GM12878 (cell line): ENCODE results near the gene KRTAP2-1. TPM values are rescaled to one million over a fixed set of nuclear protein-coding genes. Genes with fewer than 3 reads are reported as not detected.

Experiments used
- ATAC-seq: fragments of 200-7000 bp; cut with Tn5 transposase; 3 replicates; pipeline ENCODE4 v1.9.1; 2020; ENCODE audit warnings: mild to moderate bottlenecking, moderate library complexity
- BruUV-seq: library from RNA; stranded (reverse); fragments of 400-500 nt; replicated peaks from 2 replicates; lab custom pipeline; 2021; lab: Mats Ljungman, UMichigan
- CTCF ChIA-PET: fragments of 300-600 bp; sonication (Branson Sonifier 250); formaldehyde crosslinking; extraction: SDS; loops from one replicate; lab custom pipeline; 2021; ENCODE audit warnings: inconsistent platforms; lab: Yijun Ruan, JAX
- POLR2A ChIA-PET: fragments of 350-600 bp; formaldehyde crosslinking; extraction: SDS; loops from one replicate; lab custom pipeline; 2021; ENCODE audit warnings: inconsistent platforms; lab: Charles Lee
- RAD21 ChIA-PET: fragments of 300-600 bp; sonication (Branson Sonifier 250); formaldehyde crosslinking; loops from one replicate; lab custom pipeline; 2023; ENCODE audit warnings: antibody characterized with exemption; ENCODE audit not compliant: unreplicated experiment; lab: Charles Lee
- SMC1A ChIA-PET: fragments of 300-600 bp; sonication (Branson Sonifier 250); formaldehyde crosslinking; loops from one replicate; lab custom pipeline; 2023; ENCODE audit not compliant: unreplicated experiment, uncharacterized antibody; lab: Charles Lee
- DNase-seq: peaks from one replicate; pipeline ENCODE4 v3.0.0-alpha.2; 2011; ENCODE audit warnings: low read depth, low spot score
- FAIRE-seq: peaks from 3 replicates; lab custom pipeline; 2011; peaks lifted over from hg19 to GRCh38; lab: Jason Lieb, UNC
- H2AFZ ChIP-seq: 2 replicates; pipeline ENCODE4 v1.6.0; 2011; ENCODE audit warnings: low read depth, low read length, control low read depth; ENCODE audit not compliant: control insufficient read depth
- H3K27ac ChIP-seq: 2 replicates; pipeline ENCODE4 v1.5.1; 2011; ENCODE audit warnings: control low read depth; ENCODE audit not compliant: control insufficient read depth, insufficient read depth
- H3K27me3 ChIP-seq, 2 experiments: replicated peaks in 1 of 2; 2 replicates each; pipeline versions ENCODE4 v1.6.0 to v1.6.1; 2011; ENCODE audit warnings: low read length in 1 of 2; ENCODE audit not compliant: control insufficient read depth in 2 of 2, insufficient read depth in 2 of 2
- H3K36me3 ChIP-seq, 2 experiments: 2 replicates each; pipeline ENCODE4 v1.5.1; 2011; ENCODE audit warnings: low read length in 1 of 2; ENCODE audit not compliant: control insufficient read depth in 2 of 2, insufficient read depth in 2 of 2
- H3K4me1 ChIP-seq: 2 replicates; pipeline ENCODE4 v1.6.1; 2011; ENCODE audit warnings: mild to moderate bottlenecking, low read length, moderate library complexity, mixed read lengths; ENCODE audit not compliant: control insufficient read depth, insufficient read depth
- H3K4me2 ChIP-seq: 2 replicates; pipeline ENCODE4 v1.6.0; 2011; ENCODE audit warnings: control low read depth; ENCODE audit not compliant: control insufficient read depth, insufficient read depth
- H3K4me3 ChIP-seq: fragments of 200-600 bp; sonication (generic); 2 replicates; pipeline ENCODE4 v1.5.1; 2016
- H3K79me2 ChIP-seq: 2 replicates; pipeline ENCODE4 v1.6.0; 2011; ENCODE audit warnings: low read length; ENCODE audit not compliant: control insufficient read depth, insufficient read depth
- H3K9ac ChIP-seq: 2 replicates; pipeline ENCODE4 v1.8.0; 2011; ENCODE audit warnings: low read length, control low read depth, mixed read lengths; ENCODE audit not compliant: control insufficient read depth, insufficient read depth
- H3K9me3 ChIP-seq: replicated peaks from 3 replicates; pipeline ENCODE4 v1.5.1; 2011; ENCODE audit warnings: mild to moderate bottlenecking, low read length; ENCODE audit not compliant: control insufficient read depth, insufficient read depth
- H4K20me1 ChIP-seq: 2 replicates; pipeline ENCODE4 v1.6.0; 2011; ENCODE audit not compliant: control insufficient read depth, insufficient read depth
- CHD2 ChIP-seq: IDR thresholded peaks from 2 replicates; pipeline ENCODE4 v1.6.1; 2011; ENCODE audit warnings: low read depth, low read length, improper control_type of control experiment, borderline replicate concordance
- FOXM1 ChIP-seq: IDR thresholded peaks from 2 replicates; pipeline ENCODE4 v1.6.1; 2012; ENCODE audit warnings: low read depth, mild to moderate bottlenecking, inconsistent platforms, low read length, moderate library complexity
- IRF4 ChIP-seq: IDR thresholded peaks from 2 replicates; pipeline ENCODE4 v1.6.1; 2011; ENCODE audit warnings: low read depth, low read length
- RELB ChIP-seq: fragments of 450-650 bp; IDR thresholded peaks from 2 replicates; pipeline ENCODE4 v1.6.1; 2017; ENCODE audit warnings: low read depth, mild to moderate bottlenecking, moderate library complexity
- SPI1 ChIP-seq: IDR thresholded peaks from 2 replicates; pipeline ENCODE4 v1.6.1; 2011; ENCODE audit warnings: low read depth, mild to moderate bottlenecking, low read length, moderate library complexity, borderline replicate concordance; ENCODE audit not compliant: insufficient read depth
- TBL1XR1 ChIP-seq: IDR thresholded peaks from 2 replicates; pipeline ENCODE4 v1.6.1; 2012; ENCODE audit warnings: low read depth, low read length, improper control_type of control experiment
- TCF3 ChIP-seq: IDR thresholded peaks from 2 replicates; pipeline ENCODE4 v1.6.1; 2012; ENCODE audit warnings: low read depth, mild to moderate bottlenecking, low read length, borderline replicate concordance; ENCODE audit not compliant: insufficient read depth
- WGBS: methylation state at CpG from one replicate; pipeline ENCODE4 v1.1.6; 2016; ENCODE audit warnings: low lambda C conversion rate; ENCODE audit not compliant: insufficient replicate concordance, insufficient coverage; ENCODE audit errors: missing lambda C conversion rate; 5-methylcytosine and 5-hydroxymethylcytosine counted together
- in situ Hi-C: fragments of 300-500 bp; cut with MboI; formaldehyde crosslinking; loops from 9 replicates; pipeline ENCODE4 v1.14.3; 2018; ENCODE audit warnings: mixed read lengths
- intact Hi-C: fragments of 100-400 bp; cut with micrococcal nuclease; formaldehyde crosslinking; loops from one replicate; pipeline ENCODE4 v1.14.2; 2022; ENCODE audit not compliant: unreplicated experiment
- polyA plus RNA-seq, 11 experiments: library from polyadenylated mRNA; depleted of rRNA in 4 of 11; unstranded in 6 of 11; stranded (reverse) in 5 of 11; fragments of >200 nt; fragmentation: Nextera tagmentation in 4 of 11; fragmentation: Illumina TruSeq in 1 of 11; extraction: Ambion mirVana in 4 of 11; extraction: Trizol in 1 of 11; gene quantifications; 1 replicate in 1 of 11; 2 replicates in 10 of 11; pipeline versions ENCODE4 v1.2.1 to v1.2.3, GENCODE V29; 2011 to 2016; ENCODE audit warnings: inconsistent platforms in 2 of 11, missing spikeins in 2 of 11, low read depth in 1 of 11
- total RNA-seq, 4 experiments: library from RNA; depleted of rRNA in 3 of 4; stranded (reverse); fragments of >200 nt in 3 of 4; fragmentation: Illumina TruSeq in 1 of 4; extraction: Trizol in 1 of 4; gene quantifications; 2 replicates each; pipeline versions ENCODE4 v1.2.1 to v1.2.3, GENCODE V29; 2013 to 2021

KRTAP2-1 gene
- total and polyA plus RNA-seq, 10 of the 15 experiments (the other 5 are each of a cell fraction or from before 2014, with no cell fraction given): not detected

DNA sequence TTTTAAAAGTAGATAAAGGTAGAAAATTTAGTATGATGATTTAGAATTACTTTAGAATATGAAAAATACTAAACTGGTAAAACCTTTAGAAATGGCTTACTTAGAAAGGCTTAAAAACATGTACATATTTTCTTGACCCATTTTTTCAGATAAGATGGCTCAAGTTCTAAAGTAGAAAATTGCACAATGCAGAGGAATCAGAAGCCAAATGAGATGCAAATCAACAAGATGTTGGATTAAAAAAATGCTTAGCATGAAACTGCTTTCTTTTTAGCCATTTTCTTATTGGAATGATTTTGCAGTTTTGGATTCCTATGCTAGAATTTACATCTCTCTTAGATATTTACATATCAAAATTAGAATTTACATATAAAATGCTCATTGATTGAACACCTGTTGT lies 36.7 kb downstream of the KRTAP2-1 start:
- Histone ChIP-seq H3K36me3 (no peaks in the 10 kb centered on the region), H2AFZ (no peak overlapping the region), H3K4me2 (no peak overlapping the region), H3K27ac (no peak overlapping the region), H3K9ac (no peak overlapping the region), H3K27me3 (peaks cover 0 to 3% of the 10 kb centered on the region in 2 experiments; a peak in 2 of 4 replicates), H3K4me3 (no peak overlapping the region), H4K20me1 (no peaks in the 10 kb centered on the region), H3K4me1 (no peaks in the 10 kb centered on the region), H3K9me3 (no peaks in the 10 kb centered on the region), H3K79me2 (no peaks in the 10 kb centered on the region)
- ChIA-PET RAD21 (no interaction called here), SMC1A (no interaction called here), CTCF (no interaction called here), POLR2A (no interaction called here)
- no peak for ATAC-seq
- DNase-seq: no peak
- no peak for TF ChIP-seq CHD2
- FAIRE-seq: no peak
- intact Hi-C loops (no loop called here), in situ Hi-C loops (no loop called here)
- no TSS peak for BruUV-seq

DNA sequence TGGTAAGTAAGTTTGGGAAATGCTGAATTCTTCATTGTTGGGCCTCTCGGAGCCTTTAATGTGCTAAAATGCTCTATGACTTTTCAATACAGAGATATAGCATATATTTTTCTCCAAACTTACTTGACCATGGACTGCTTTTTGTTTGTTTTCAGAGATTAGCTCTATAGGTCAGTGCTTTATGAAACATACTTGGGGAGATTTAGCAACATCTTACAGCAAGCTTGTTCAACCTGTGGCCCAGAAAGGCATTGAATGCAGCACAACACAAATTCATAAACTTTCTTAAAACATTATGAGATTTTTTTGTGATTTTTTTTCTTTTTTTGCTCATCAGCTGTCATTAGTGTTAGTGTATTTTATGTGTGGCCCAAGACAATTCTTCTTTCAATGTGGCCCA lies 37.2 kb downstream of the KRTAP2-1 start:
- DNase-seq (no peak), ATAC-seq (no peak)
- Histone ChIP-seq H3K27ac (no peak overlapping the region), H3K79me2 (no peaks in the 10 kb centered on the region), H3K4me3 (no peak overlapping the region), H3K36me3 (no peaks in the 10 kb centered on the region), H3K4me2 (no peak overlapping the region), H3K4me1 (no peaks in the 10 kb centered on the region)
- SMC1A ChIA-PET: no interaction called here
- in situ Hi-C loops: no loop called here
- WGBS: 0% methylated on average over 1 of the region's 1 CpG
- no peak for TF ChIP-seq RELB
- TF ChIP-seq FOXM1: no peak
- TF ChIP-seq TBL1XR1: no peak
- TF ChIP-seq IRF4: no peak
- no peak for TF ChIP-seq SPI1
- no peak for TF ChIP-seq TCF3
- TF ChIP-seq, all 136 proteins: peak for 0
- no peak overlapping the region for H2AFZ ChIP-seq
- H3K9ac ChIP-seq: no peak overlapping the region
- POLR2A ChIA-PET: no interaction called here
- RAD21 ChIA-PET: no interaction called here
- intact Hi-C loops: no loop called here
- no peaks in the 10 kb centered on the region for H3K9me3 ChIP-seq
- CTCF ChIA-PET: interaction anchor here (0.8 kb wide), 1 partner anchor 45 kb away, joined by 3 read pairs; no protein-coding TSS in a partner anchor
- no TSS peak for BruUV-seq
- peaks cover 0 to 3% of the 10 kb centered on the region in 2 experiments; a peak in 2 of 4 replicates for H3K27me3 ChIP-seq
- H4K20me1 ChIP-seq: no peaks in the 10 kb centered on the region
- no peak for FAIRE-seq
